Breast epithelium (tissue), 3 donors: Measurements from ENCODE around the gene ZNF691.

Source experiments
- POLR2A ChIP-seq: fragments of 450-650 bp; IDR thresholded peaks from one replicate; pipeline ENCODE4 v1.6.1; 2016; ENCODE audit warnings: antibody characterized with exemption, mild to moderate bottlenecking, moderate library complexity
- TF ChIP-seq, protein P1 (sequence below), 3 donors: fragments of 450-650 bp; IDR thresholded peaks; one replicate each; pipeline ENCODE4 v1.5.1; 2016 to 2017; ENCODE audit warnings: antibody characterized with exemption in 3 of 3, mild to moderate bottlenecking in 3 of 3, moderate library complexity in 3 of 3

DNA sequence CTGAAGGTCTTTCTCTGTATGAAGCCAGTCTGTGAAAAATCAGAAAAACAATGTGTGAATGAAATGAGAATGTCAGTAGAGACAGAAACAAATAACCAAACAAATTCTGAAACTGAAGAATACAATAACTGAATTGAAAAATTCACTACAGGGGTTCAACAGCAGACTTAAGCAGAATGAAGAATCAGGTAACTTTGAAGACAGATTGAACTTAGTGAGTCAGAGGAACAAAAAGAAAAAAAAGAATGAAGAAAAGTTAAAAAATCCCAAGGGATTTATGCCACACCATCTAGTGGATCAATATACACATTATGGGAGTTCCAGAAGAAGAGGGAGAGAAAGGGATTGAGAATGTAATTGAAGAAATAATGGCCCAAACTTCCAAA lies 14.6 kb downstream of the ZNF691 start:
- TF ChIP-seq, protein P1, sequence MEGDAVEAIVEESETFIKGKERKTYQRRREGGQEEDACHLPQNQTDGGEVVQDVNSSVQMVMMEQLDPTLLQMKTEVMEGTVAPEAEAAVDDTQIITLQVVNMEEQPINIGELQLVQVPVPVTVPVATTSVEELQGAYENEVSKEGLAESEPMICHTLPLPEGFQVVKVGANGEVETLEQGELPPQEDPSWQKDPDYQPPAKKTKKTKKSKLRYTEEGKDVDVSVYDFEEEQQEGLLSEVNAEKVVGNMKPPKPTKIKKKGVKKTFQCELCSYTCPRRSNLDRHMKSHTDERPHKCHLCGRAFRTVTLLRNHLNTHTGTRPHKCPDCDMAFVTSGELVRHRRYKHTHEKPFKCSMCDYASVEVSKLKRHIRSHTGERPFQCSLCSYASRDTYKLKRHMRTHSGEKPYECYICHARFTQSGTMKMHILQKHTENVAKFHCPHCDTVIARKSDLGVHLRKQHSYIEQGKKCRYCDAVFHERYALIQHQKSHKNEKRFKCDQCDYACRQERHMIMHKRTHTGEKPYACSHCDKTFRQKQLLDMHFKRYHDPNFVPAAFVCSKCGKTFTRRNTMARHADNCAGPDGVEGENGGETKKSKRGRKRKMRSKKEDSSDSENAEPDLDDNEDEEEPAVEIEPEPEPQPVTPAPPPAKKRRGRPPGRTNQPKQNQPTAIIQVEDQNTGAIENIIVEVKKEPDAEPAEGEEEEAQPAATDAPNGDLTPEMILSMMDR (IDR thresholded peaks at IDR 0.05): no peak
- TF ChIP-seq POLR2A: no peak
